ENCODE measurements around the gene LPAR6.

Gene LPAR6

GRCh38 chr13:48398450-48399095, 14.3 kb downstream of the LPAR6 start:
- H3K9ac ChIP-seq (ENCODE audit: insufficient read length): no peak overlapping the region
- H3K4me3 ChIP-seq: no peak overlapping the region
- TF ChIP-seq EZH2 (IDR thresholded peaks at IDR 0.05) (no peak), POLR2AphosphoS5 (IDR thresholded peaks at IDR 0.05; ENCODE audit: borderline replicate concordance, low read depth, low read length) (no peak), FOXP2 (optimal IDR thresholded peaks at IDR 0.05; ENCODE audit: control extremely low read depth, extremely low read length, insufficient read depth) (no peak)
- no peaks in the 10 kb centered on the region for H3K9me3 ChIP-seq (ENCODE audit: low read depth, low read length)
- no peak for DNase-seq (ENCODE audit: low read depth, low spot score)
- peaks cover 8% of the 10 kb centered on the region for H3K36me3 ChIP-seq (ENCODE audit: insufficient read depth, low read length)
- H3K27ac ChIP-seq: peak overlapping the region; percentile 6; the same call in 1 of the 2 replicates

- no peak overlapping the region for H3K9ac ChIP-seq (ENCODE audit: insufficient read length)
- no peaks in the 10 kb centered on the region for H3K9me3 ChIP-seq (ENCODE audit: low read depth, low read length)
- peaks cover 16% of the 10 kb centered on the region for H3K36me3 ChIP-seq (ENCODE audit: insufficient read depth, low read length)
- H3K4me3 ChIP-seq: no peak overlapping the region
- TF ChIP-seq EZH2 (IDR thresholded peaks at IDR 0.05): no peak
- TF ChIP-seq POLR2AphosphoS5 (IDR thresholded peaks at IDR 0.05; ENCODE audit: borderline replicate concordance, low read depth, low read length): no peak
- TF ChIP-seq FOXP2 (optimal IDR thresholded peaks at IDR 0.05; ENCODE audit: control extremely low read depth, extremely low read length, insufficient read depth): no peak
- peak overlapping the region; percentile 6; the same call in 1 of the 2 replicates for H3K27ac ChIP-seq
- no peak for DNase-seq (ENCODE audit: low read depth, low spot score)
Measured at GRCh38 chr13:48397744-48398143, 15.2 kb downstream of the LPAR6 start.

- no peaks in the 10 kb centered on the region for H3K9me3 ChIP-seq (ENCODE audit: low read depth, low read length)
- H3K36me3 ChIP-seq (ENCODE audit: insufficient read depth, low read length): peaks cover 18% of the 10 kb centered on the region
Measured at GRCh38 chr13:48393698-48394085, 19.2 kb downstream of the LPAR6 start.

GRCh38 chr13:48393030-48393697, 19.7 kb downstream of the LPAR6 start:
- no peak for DNase-seq (ENCODE audit: low read depth, low spot score)
- no peaks in the 10 kb centered on the region for H3K9me3 ChIP-seq (ENCODE audit: low read depth, low read length)
- no peak for TF ChIP-seq EZH2 (IDR thresholded peaks at IDR 0.05)
- no peak for TF ChIP-seq FOXP2 (optimal IDR thresholded peaks at IDR 0.05; ENCODE audit: control extremely low read depth, extremely low read length, insufficient read depth)
- TF ChIP-seq POLR2AphosphoS5 (IDR thresholded peaks at IDR 0.05; ENCODE audit: borderline replicate concordance, low read depth, low read length): no peak
- H3K4me3 ChIP-seq: no peak overlapping the region
- H3K27ac ChIP-seq: no peak overlapping the region
- H3K9ac ChIP-seq (ENCODE audit: insufficient read length): no peak overlapping the region
- peaks cover 18% of the 10 kb centered on the region for H3K36me3 ChIP-seq (ENCODE audit: insufficient read depth, low read length)

More at GRCh38 chr13:48393698-48394085, 19.2 kb downstream of the LPAR6 start:
- no peak overlapping the region for H3K4me3 ChIP-seq
- DNase-seq (ENCODE audit: low read depth, low spot score): no peak
- H3K27ac ChIP-seq: no peak overlapping the region
- TF ChIP-seq POLR2AphosphoS5 (IDR thresholded peaks at IDR 0.05; ENCODE audit: borderline replicate concordance, low read depth, low read length) (no peak), FOXP2 (optimal IDR thresholded peaks at IDR 0.05; ENCODE audit: control extremely low read depth, extremely low read length, insufficient read depth) (no peak), EZH2 (IDR thresholded peaks at IDR 0.05) (no peak)
- no peak overlapping the region for H3K9ac ChIP-seq (ENCODE audit: insufficient read length)

- no peak overlapping the region for H3K9ac ChIP-seq (ENCODE audit: insufficient read length)
- no peaks in the 10 kb centered on the region for H3K9me3 ChIP-seq (ENCODE audit: low read depth, low read length)
- no peak for TF ChIP-seq POLR2AphosphoS5 (IDR thresholded peaks at IDR 0.05; ENCODE audit: borderline replicate concordance, low read depth, low read length)
- no peak for TF ChIP-seq EZH2 (IDR thresholded peaks at IDR 0.05)
- no peak for TF ChIP-seq FOXP2 (optimal IDR thresholded peaks at IDR 0.05; ENCODE audit: control extremely low read depth, extremely low read length, insufficient read depth)
- DNase-seq (ENCODE audit: low read depth, low spot score): no peak
- peaks cover 18% of the 10 kb centered on the region for H3K36me3 ChIP-seq (ENCODE audit: insufficient read depth, low read length)
- H3K27ac ChIP-seq: no peak overlapping the region
- H3K4me3 ChIP-seq: no peak overlapping the region
Measured at GRCh38 chr13:48391257-48391656, 21.7 kb downstream of the LPAR6 start.

- no peak overlapping the region for H3K9ac ChIP-seq (ENCODE audit: insufficient read length)
- H3K27ac ChIP-seq: no peak overlapping the region
- no peaks in the 10 kb centered on the region; the same call in 1 of the 2 replicates for H3K36me3 ChIP-seq (ENCODE audit: insufficient read depth, low read length)
- DNase-seq (ENCODE audit: low read depth, low spot score): no peak
- TF ChIP-seq POLR2AphosphoS5 (IDR thresholded peaks at IDR 0.05; ENCODE audit: borderline replicate concordance, low read depth, low read length) (no peak), EZH2 (IDR thresholded peaks at IDR 0.05) (no peak), FOXP2 (optimal IDR thresholded peaks at IDR 0.05; ENCODE audit: control extremely low read depth, extremely low read length, insufficient read depth) (no peak)
- no peak overlapping the region for H3K4me3 ChIP-seq
- H3K9me3 ChIP-seq (ENCODE audit: low read depth, low read length): no peaks in the 10 kb centered on the region
Measured at GRCh38 chr13:48386816-48387215, 26.1 kb downstream of the LPAR6 start.

- H3K36me3 ChIP-seq (ENCODE audit: insufficient read depth, low read length): peaks cover 23% of the 10 kb centered on the region
- no peak overlapping the region for H3K9ac ChIP-seq (ENCODE audit: insufficient read length)
- no peaks in the 10 kb centered on the region for H3K9me3 ChIP-seq (ENCODE audit: low read depth, low read length)
- H3K27ac ChIP-seq: no peak overlapping the region
- DNase-seq (ENCODE audit: low read depth, low spot score): no peak
- no peak for TF ChIP-seq POLR2AphosphoS5 (IDR thresholded peaks at IDR 0.05; ENCODE audit: borderline replicate concordance, low read depth, low read length)
- no peak for TF ChIP-seq EZH2 (IDR thresholded peaks at IDR 0.05)
- no peak for TF ChIP-seq FOXP2 (optimal IDR thresholded peaks at IDR 0.05; ENCODE audit: control extremely low read depth, extremely low read length, insufficient read depth)
- no peak overlapping the region for H3K4me3 ChIP-seq
Measured at GRCh38 chr13:48383384-48383783, 29.5 kb downstream of the LPAR6 start.

- Histone ChIP-seq H3K9me3 (ENCODE audit: low read depth, low read length) (no peaks in the 10 kb centered on the region), H3K9ac (ENCODE audit: insufficient read length) (no peak overlapping the region), H3K36me3 (ENCODE audit: insufficient read depth, low read length) (peaks cover 27% of the 10 kb centered on the region), H3K27ac (no peak overlapping the region), H3K4me3 (no peak overlapping the region)
- no peak for DNase-seq (ENCODE audit: low read depth, low spot score)
- TF ChIP-seq EZH2 (IDR thresholded peaks at IDR 0.05) (no peak), POLR2AphosphoS5 (IDR thresholded peaks at IDR 0.05; ENCODE audit: borderline replicate concordance, low read depth, low read length) (no peak), FOXP2 (optimal IDR thresholded peaks at IDR 0.05; ENCODE audit: control extremely low read depth, extremely low read length, insufficient read depth) (no peak)
Measured at GRCh38 chr13:48380581-48380980, 32.3 kb downstream of the LPAR6 start.
